Upper lobe of left lung (tissue), 6 donors: ENCODE measurements around the gene NEB. TPM values are rescaled to one million over a fixed set of nuclear protein-coding genes. Genes with fewer than 3 reads are reported as not detected.
"Not testable (repeated sequence)": the region's sequence is repeated elsewhere in the genome, so short reads cannot be mapped to it uniquely, and the experiment has no call there.

Source experiments
- ATAC-seq, 2 donors: fragments of 200-7000 bp; cut with Tn5 transposase; one replicate each; pipeline ENCODE4 v1.9.1; 2022; ENCODE audit warnings: mild to moderate bottlenecking in 2 of 2, moderate library complexity in 2 of 2; ENCODE audit not compliant: low FRiP score in 2 of 2
- DNase-seq, 2 donors: peaks; one replicate each; pipeline ENCODE4 v3.0.0-alpha.2; 2019 to 2020
- H3K27ac ChIP-seq, 4 donors: fragments of 200-600 bp; sonication (generic); one replicate each; pipeline ENCODE4 v1.5.1; 2016 to 2019
- H3K27me3 ChIP-seq, 4 donors: fragments of 200-600 bp; sonication (generic); one replicate each; pipeline ENCODE4 v1.5.1; 2017 to 2019
- H3K36me3 ChIP-seq, 4 donors: fragments of 200-600 bp; sonication (generic); one replicate each; pipeline ENCODE4 v1.5.1; 2016 to 2019
- H3K4me1 ChIP-seq, 4 donors: fragments of 200-600 bp; sonication (generic); one replicate each; pipeline ENCODE4 v1.5.1; 2018 to 2019
- H3K4me3 ChIP-seq, 4 donors: fragments of 200-600 bp; sonication (generic); one replicate each; pipeline ENCODE4 v1.5.1; 2017 to 2019; ENCODE audit warnings: mild to moderate bottlenecking in 2 of 4, moderate library complexity in 1 of 4
- H3K9me3 ChIP-seq, 4 donors: fragments of 200-600 bp; sonication (generic); one replicate each; pipeline ENCODE4 v1.5.1; 2018 to 2019
- EP300 ChIP-seq, 4 donors: sonication (generic); formaldehyde crosslinking; IDR thresholded peaks; one replicate each; pipeline ENCODE4 v1.5.1; 2017; ENCODE audit warnings: antibody characterized with exemption in 4 of 4, control low read depth in 2 of 4
- POLR2A ChIP-seq, 4 donors: fragments of 450-650 bp; IDR thresholded peaks; one replicate each; pipeline ENCODE4 v1.5.1; 2016 to 2017; ENCODE audit warnings: antibody characterized with exemption in 4 of 4, mild to moderate bottlenecking in 2 of 4
- POLR2AphosphoS5 ChIP-seq, 2 donors: sonication (generic); formaldehyde crosslinking; IDR thresholded peaks; one replicate each; pipeline ENCODE4 v1.5.1; 2017; ENCODE audit warnings: antibody characterized with exemption in 2 of 2
- WGBS, 2 donors: methylation state at CpG; one replicate each; pipeline ENCODE4 v1.1.5; 2017 to 2018; 5-methylcytosine and 5-hydroxymethylcytosine counted together
- total RNA-seq, 6 donors: library from RNA; depleted of rRNA in 4 of 6; stranded (reverse); fragments of >200 nt in 4 of 6; gene quantifications; one replicate each; pipeline versions ENCODE4 v1.1.0 to v1.2.1, GENCODE V29; 2016 to 2021
- TF ChIP-seq, protein P1 (sequence below), 6 experiments: fragments of 450-650 bp in 4 of 6; fragments of 200-600 bp in 2 of 6; sonication (generic) in 2 of 6; IDR thresholded peaks; one replicate each; pipeline ENCODE4 v1.5.1; 2016 to 2019; ENCODE audit warnings: antibody characterized with exemption in 6 of 6
- donor health status: DM: no; HTN: no; CAD: no; lungs with moderate emphysema.
- donor health status: DM: no; HTN: yes; CAD: no; lungs with severe emphysema.

The NEB gene
- total RNA-seq, 6 donors from 2014 or later: 0.31 to 6.3 (median 2.0) TPM

- Histone ChIP-seq H3K27ac (no peak overlapping the region), H3K36me3 (no peaks in the 10 kb centered on the region), H3K27me3 (no peaks in the 10 kb centered on the region), H3K4me1 (no peaks in the 10 kb centered on the region), H3K9me3 (no peaks in the 10 kb centered on the region), H3K4me3 (no peak overlapping the region)
- TF ChIP-seq POLR2A (IDR thresholded peaks at IDR 0.05): no peak
- TF ChIP-seq EP300 (IDR thresholded peaks at IDR 0.05): no peak
- no peak for TF ChIP-seq POLR2AphosphoS5 (IDR thresholded peaks at IDR 0.05)
- TF ChIP-seq, protein P1, sequence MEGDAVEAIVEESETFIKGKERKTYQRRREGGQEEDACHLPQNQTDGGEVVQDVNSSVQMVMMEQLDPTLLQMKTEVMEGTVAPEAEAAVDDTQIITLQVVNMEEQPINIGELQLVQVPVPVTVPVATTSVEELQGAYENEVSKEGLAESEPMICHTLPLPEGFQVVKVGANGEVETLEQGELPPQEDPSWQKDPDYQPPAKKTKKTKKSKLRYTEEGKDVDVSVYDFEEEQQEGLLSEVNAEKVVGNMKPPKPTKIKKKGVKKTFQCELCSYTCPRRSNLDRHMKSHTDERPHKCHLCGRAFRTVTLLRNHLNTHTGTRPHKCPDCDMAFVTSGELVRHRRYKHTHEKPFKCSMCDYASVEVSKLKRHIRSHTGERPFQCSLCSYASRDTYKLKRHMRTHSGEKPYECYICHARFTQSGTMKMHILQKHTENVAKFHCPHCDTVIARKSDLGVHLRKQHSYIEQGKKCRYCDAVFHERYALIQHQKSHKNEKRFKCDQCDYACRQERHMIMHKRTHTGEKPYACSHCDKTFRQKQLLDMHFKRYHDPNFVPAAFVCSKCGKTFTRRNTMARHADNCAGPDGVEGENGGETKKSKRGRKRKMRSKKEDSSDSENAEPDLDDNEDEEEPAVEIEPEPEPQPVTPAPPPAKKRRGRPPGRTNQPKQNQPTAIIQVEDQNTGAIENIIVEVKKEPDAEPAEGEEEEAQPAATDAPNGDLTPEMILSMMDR (IDR thresholded peaks at IDR 0.05): no peak
- WGBS, 2 donors: 66 to 69% methylated on average over 4 of the region's 4 CpGs
- ATAC-seq (no peak), DNase-seq (no peak)
Measured at GRCh38 chr2:151707857-151708256, 26.4 kb downstream of the NEB start.

DNA sequence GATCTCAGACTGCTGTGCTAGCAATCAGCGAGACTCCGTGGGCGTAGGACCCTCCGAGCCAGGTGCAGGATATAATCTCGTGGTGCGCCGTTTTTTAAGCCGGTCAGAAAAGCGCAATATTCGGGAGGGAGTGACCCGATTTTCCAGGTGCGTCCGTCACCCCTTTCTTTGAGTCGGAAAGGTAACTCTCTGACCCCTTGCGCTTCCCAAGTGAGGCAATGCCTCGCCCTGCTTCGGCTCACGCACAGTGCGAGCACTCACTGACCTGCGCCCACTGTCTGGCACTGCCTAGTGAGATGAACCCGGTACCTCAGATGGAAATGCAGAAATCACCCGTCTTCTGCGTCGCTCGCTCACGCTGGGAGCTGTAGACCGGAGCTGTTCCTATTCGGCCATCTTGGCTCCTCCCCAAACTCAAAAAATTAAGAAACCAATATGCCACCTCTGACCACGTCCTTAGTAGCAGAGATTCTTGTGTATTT is 29.8 kb downstream of the NEB start:
- peak in 1 of 2 donors; percentile 23 for DNase-seq
- WGBS, 2 donors: 95 to 97% methylated on average over 21 to 29 of the region's 29 CpGs
- not testable (repeated sequence) for H3K27me3 ChIP-seq

DNA sequence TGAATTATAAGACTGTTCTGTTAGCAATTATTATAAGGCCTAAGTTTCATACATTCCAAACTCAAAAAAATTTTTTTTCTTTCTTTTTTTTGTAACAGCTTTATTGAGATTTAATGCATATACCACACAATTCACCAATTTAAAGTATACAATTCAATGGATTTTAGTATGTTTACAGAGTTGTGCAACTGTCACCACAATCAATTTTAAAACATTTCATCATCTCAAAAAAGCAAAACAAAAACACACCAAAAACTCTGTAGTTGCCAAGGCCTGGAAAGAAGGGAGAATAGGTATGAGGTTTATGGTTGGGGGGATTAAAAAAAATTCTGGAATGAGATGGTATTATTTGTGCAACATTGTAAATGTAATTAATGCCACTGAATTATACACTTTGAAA is 36.1 kb downstream of the NEB start:
- not testable (repeated sequence) for H3K36me3 ChIP-seq, H3K27me3 ChIP-seq, DNase-seq, H3K27ac ChIP-seq, H3K4me1 ChIP-seq, H3K4me3 ChIP-seq, H3K9me3 ChIP-seq, ATAC-seq

More for the DNA sequence above, 29.8 kb downstream of the NEB start:
- H3K9me3 ChIP-seq, ATAC-seq, H3K4me3 ChIP-seq, H3K4me1 ChIP-seq, H3K36me3 ChIP-seq, H3K27ac ChIP-seq: not testable (repeated sequence)

DNA sequence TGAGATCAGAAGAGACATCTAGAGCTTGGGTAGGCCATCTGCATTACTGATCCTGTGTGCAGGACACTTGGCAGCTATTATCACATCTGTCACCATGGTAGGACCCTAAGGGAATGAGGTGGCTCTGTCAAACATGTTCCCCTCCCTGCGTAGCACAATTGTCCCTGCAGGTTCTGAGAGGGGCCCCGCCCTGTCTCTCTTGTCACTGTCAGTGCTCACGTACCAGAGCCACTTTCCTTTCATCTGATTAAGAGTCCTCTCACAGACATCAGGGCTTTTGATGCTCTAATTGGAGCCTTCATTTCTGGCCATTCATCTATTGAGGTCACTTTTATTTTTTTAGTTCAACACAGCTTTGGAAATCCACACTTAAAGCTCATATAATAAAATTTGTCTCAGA is 38.5 kb downstream of the NEB start:
- DNase-seq (no peak), ATAC-seq (no peak)
- Histone ChIP-seq H3K36me3 (no peaks in the 10 kb centered on the region), H3K27ac (no peak overlapping the region), H3K27me3 (no peaks in the 10 kb centered on the region), H3K4me1 (no peaks in the 10 kb centered on the region), H3K9me3 (no peaks in the 10 kb centered on the region), H3K4me3 (no peak overlapping the region)
- WGBS, 2 donors: 81 to 89% methylated on average over 3 of the region's 3 CpGs
- TF ChIP-seq POLR2A (IDR thresholded peaks at IDR 0.05) (no peak), POLR2AphosphoS5 (IDR thresholded peaks at IDR 0.05) (no peak)
- TF ChIP-seq, protein P1 (IDR thresholded peaks at IDR 0.05): no peak

GRCh38 chr2:151691631-151692030 is 42.6 kb downstream of the NEB start:
- ATAC-seq (no peak), DNase-seq (no peak)
- no peaks in the 10 kb centered on the region for H3K27me3 ChIP-seq
- 96 to 100% methylated on average over 1 of the region's 1 CpG for whole genome bisulfite sequencing, 2 donors
- H3K9me3 ChIP-seq: no peaks in the 10 kb centered on the region
- TF ChIP-seq, protein P1 (IDR thresholded peaks at IDR 0.05): no peak
- TF ChIP-seq POLR2A (IDR thresholded peaks at IDR 0.05) (no peak), EP300 (IDR thresholded peaks at IDR 0.05) (no peak)
- no peak overlapping the region for H3K27ac ChIP-seq
- H3K4me3 ChIP-seq: no peak overlapping the region
- no peaks in the 10 kb centered on the region for H3K4me1 ChIP-seq
- H3K36me3 ChIP-seq: no peaks in the 10 kb centered on the region

GRCh38 chr2:151688719-151689118 is 45.6 kb downstream of the NEB start:
- 75 to 85% methylated on average over 2 of the region's 2 CpGs for WGBS, 2 donors
- DNase-seq (no peak), ATAC-seq (no peak)
- TF ChIP-seq EP300 (IDR thresholded peaks at IDR 0.05) (no peak), POLR2A (IDR thresholded peaks at IDR 0.05) (no peak), POLR2AphosphoS5 (IDR thresholded peaks at IDR 0.05) (no peak)
- TF ChIP-seq, protein P1 (IDR thresholded peaks at IDR 0.05): no peak
- Histone ChIP-seq H3K36me3 (no peaks in the 10 kb centered on the region), H3K27me3 (no peaks in the 10 kb centered on the region), H3K9me3 (no peaks in the 10 kb centered on the region), H3K4me3 (no peak overlapping the region), H3K27ac (no peak overlapping the region), H3K4me1 (no peaks in the 10 kb centered on the region)
